PC-9 (cell line): ENCODE results near the gene ZNF385A.

ENCODE experiments used
- CTCF ChIP-seq: fragments of 200-600 bp; sonication (generic); conservative IDR thresholded peaks from 2 replicates; pipeline ENCODE4 v1.6.1; 2017; ENCODE audit warnings: mixed run types, antibody characterized with exemption, mild to moderate bottlenecking, moderate library complexity
- EZH2 ChIP-seq: fragments of 200-600 bp; sonication (generic); IDR thresholded peaks from 2 replicates; pipeline ENCODE4 v1.8.0; 2017; ENCODE audit warnings: antibody characterized with exemption, low read depth

GRCh38 chr12:54389607-54390175 lies 5.2 kb upstream of the ZNF385A start:
- no peak for TF ChIP-seq CTCF
- no peak for TF ChIP-seq EZH2
